ENCODE measurements around the gene SEMA4D. TPM values are rescaled to one million over a fixed set of nuclear protein-coding genes. Genes with fewer than 3 reads are reported as not detected.

The SEMA4D gene
- total and polyA plus RNA-seq, 2 of the 13 experiments (the other 11 are each of a cell fraction or from before 2014, with no cell fraction given), result 0.13 to 0.16 TPM

- TF ChIP-seq FUBP1 (CRISPR knock-in tag; IDR thresholded peaks at IDR 0.05; ENCODE audit: borderline replicate concordance) (no peak), MLX (CRISPR knock-in tag; IDR thresholded peaks at IDR 0.05) (no peak), HNRNPUL1 (IDR thresholded peaks at IDR 0.05; ENCODE audit: low read depth, low read length) (no peak), NCOA2 (CRISPR knock-in tag; IDR thresholded peaks at IDR 0.05) (peak; percentile 31; the same call in 1 of the 2 replicates), ZEB1 (IDR thresholded peaks at IDR 0.05; ENCODE audit: insufficient replicate concordance, low read depth) (no peak), ZNF460 (CRISPR knock-in tag; IDR thresholded peaks at IDR 0.05; ENCODE audit: borderline replicate concordance) (no peak), EP300 (IDR thresholded peaks at IDR 0.05; ENCODE audit: low read depth in 2 of 2, low read length in 2 of 2) (0 out of 4 replicates have a peak, but pooled peaks of 1 of the 2 experiments have one; percentile 12), EP300 (CRISPR knock-in tag; IDR thresholded peaks at IDR 0.05; ENCODE audit: borderline replicate concordance) (no peak), ZNF780A (CRISPR knock-in tag; IDR thresholded peaks at IDR 0.05) (no peak), ZNF549 (CRISPR knock-in tag; IDR thresholded peaks at IDR 0.05) (no peak), CHCHD3 (CRISPR knock-in tag; IDR thresholded peaks at IDR 0.05) (no peak), ZBTB46 (CRISPR knock-in tag; IDR thresholded peaks at IDR 0.05; ENCODE audit: borderline replicate concordance) (no peak), ZBTB21 (CRISPR knock-in tag; IDR thresholded peaks at IDR 0.05) (no peak), ZNF710 (CRISPR knock-in tag; IDR thresholded peaks at IDR 0.05; ENCODE audit: borderline replicate concordance) (no peak), ZNF230 (CRISPR knock-in tag; IDR thresholded peaks at IDR 0.05) (no peak), RFX3 (CRISPR knock-in tag; IDR thresholded peaks at IDR 0.05) (no peak), ZNF484 (CRISPR knock-in tag; IDR thresholded peaks at IDR 0.05; ENCODE audit: borderline replicate concordance, low read depth) (no peak), ZNF331 (CRISPR knock-in tag; IDR thresholded peaks at IDR 0.05) (peak; percentile 29; the same call in 1 of the 2 replicates), ZNF274 (CRISPR knock-in tag; IDR thresholded peaks at IDR 0.05) (no peak), MXI1 (IDR thresholded peaks at IDR 0.05; ENCODE audit: borderline replicate concordance, low read depth, low read length) (0 out of 3 replicates have a peak, but pooled peaks have one; percentile 29), RARA (CRISPR knock-in tag; IDR thresholded peaks at IDR 0.05) (no peak), ZNF605 (CRISPR knock-in tag; IDR thresholded peaks at IDR 0.05) (no peak), KDM4B (CRISPR knock-in tag; IDR thresholded peaks at IDR 0.05) (no peak), NFATC3 (CRISPR knock-in tag; IDR thresholded peaks at IDR 0.05) (no peak), SP2 (CRISPR knock-in tag; IDR thresholded peaks at IDR 0.05) (no peak), RELA (CRISPR knock-in tag; IDR thresholded peaks at IDR 0.05) (no peak), ZNF350 (CRISPR knock-in tag; IDR thresholded peaks at IDR 0.05; ENCODE audit: borderline replicate concordance, low read depth) (no peak), STAT5B (CRISPR knock-in tag; IDR thresholded peaks at IDR 0.05) (no peak)
Observed at GRCh38 chr9:89353989-89354388, 143.9 kb downstream of the SEMA4D start (continued).
